Measurements from ENCODE around the gene ITM2C. TPM values are rescaled to one million over a fixed set of nuclear protein-coding genes. Genes with fewer than 3 reads are reported as not detected.

Gene ITM2C
- polyA plus RNA-seq, 3 donors = 1.4 to 3.2 (median 2.9) TPM

GRCh38 chr2:230889911-230890601 is 25.3 kb downstream of the ITM2C start:
- H3K4me3 Mint-ChIP-seq = no peak overlapping the region
- peaks cover 4 to 13% (median 9%) of the 10 kb centered on the region in 7 donors for H3K9me3 Mint-ChIP-seq
- intact Hi-C loops (cut with micrococcal nuclease) = no loop called here
- no peaks in the 10 kb centered on the region for H3K36me3 Mint-ChIP-seq
- peaks cover 2 to 4% (median 3%) of the 10 kb centered on the region in 3 donors for H3K27me3 Mint-ChIP-seq (ENCODE audit: low read depth in 3 of 3)
- H3K4me1 ChIP-seq (ENCODE audit: control insufficient read depth in 1 of 2, insufficient read depth in 2 of 2, low read length in 2 of 2) = peaks cover 13 to 14% of the 10 kb centered on the region in 2 donors
- 92% methylated on average over 12 of the region's 22 CpGs for WGBS (ENCODE audit: insufficient coverage)
- no peaks in the 10 kb centered on the region for H4K20me1 ChIP-seq (ENCODE audit: insufficient read depth, low read length)
- no peak overlapping the region for H3K4me2 ChIP-seq (replicated peaks; ENCODE audit: extremely low read depth, low read length, poor library complexity, severe bottlenecking)
- no peaks in the 10 kb centered on the region for H3K79me2 ChIP-seq (ENCODE audit: insufficient read depth, low read length)
- no peak overlapping the region for H3K27ac ChIP-seq (ENCODE audit: low read depth in 1 of 2, low read length in 2 of 2)
- no peak for DNase-seq
- H3K4me1 Mint-ChIP-seq = peaks cover 27% of the 10 kb centered on the region
- no peak overlapping the region for H3K27ac Mint-ChIP-seq
- no peak overlapping the region for H3K9ac ChIP-seq (ENCODE audit: insufficient read depth, low read length, poor library complexity, severe bottlenecking)
- no peaks in the 10 kb centered on the region for H3K36me3 ChIP-seq (replicated peaks in 1 of 2; ENCODE audit: control insufficient read depth in 1 of 2, insufficient read depth in 2 of 2, low read length in 2 of 2)
- no peak for TF ChIP-seq CTCF (IDR thresholded peaks at IDR 0.05)
- H2AFZ ChIP-seq (ENCODE audit: insufficient read depth, low read depth, low read length, poor library complexity, severe bottlenecking) = no peak overlapping the region
- no peaks in the 10 kb centered on the region for H3K27me3 ChIP-seq (ENCODE audit: control insufficient read depth in 2 of 2, insufficient read depth in 2 of 2, low read length in 2 of 2)
- peaks cover 0 to 8% of the 10 kb centered on the region in 2 donors for H3K9me3 ChIP-seq (replicated peaks in 1 of 2; ENCODE audit: control insufficient read depth in 1 of 2, insufficient read depth in 1 of 2, low read length in 2 of 2)
- H3K4me3 ChIP-seq (replicated peaks in 1 of 3; ENCODE audit: low read depth in 2 of 3, low read length in 3 of 3) = no peak overlapping the region

GRCh38 chr2:230890646-230891045 is 25.9 kb downstream of the ITM2C start:
- no peak overlapping the region for H3K4me3 ChIP-seq (replicated peaks in 1 of 3; ENCODE audit: low read depth in 2 of 3, low read length in 3 of 3)
- H3K4me2 ChIP-seq (replicated peaks; ENCODE audit: extremely low read depth, low read length, poor library complexity, severe bottlenecking) = no peak overlapping the region
- no peak for DNase-seq
- Mint-ChIP-seq H3K27me3 (ENCODE audit: low read depth in 3 of 3) (peaks cover 2 to 3% (median 3%) of the 10 kb centered on the region in 3 donors), H3K36me3 (no peaks in the 10 kb centered on the region), H3K4me3 (no peak overlapping the region), H3K4me1 (peaks cover 30% of the 10 kb centered on the region), H3K9me3 (peaks cover 4 to 13% (median 9%) of the 10 kb centered on the region in 7 donors), H3K27ac (no peak overlapping the region)
- H3K36me3 ChIP-seq (replicated peaks in 1 of 2; ENCODE audit: control insufficient read depth in 1 of 2, insufficient read depth in 2 of 2, low read length in 2 of 2) = no peaks in the 10 kb centered on the region
- H3K9me3 ChIP-seq (replicated peaks in 1 of 2; ENCODE audit: control insufficient read depth in 1 of 2, insufficient read depth in 1 of 2, low read length in 2 of 2) = peaks cover 0 to 8% of the 10 kb centered on the region in 2 donors
- no peak for TF ChIP-seq CTCF (IDR thresholded peaks at IDR 0.05)
- WGBS (ENCODE audit: insufficient coverage) = 100% methylated on average over 2 of the region's 4 CpGs
- peaks cover 18 to 20% of the 10 kb centered on the region in 2 donors for H3K4me1 ChIP-seq (ENCODE audit: control insufficient read depth in 1 of 2, insufficient read depth in 2 of 2, low read length in 2 of 2)
- no peaks in the 10 kb centered on the region for H3K79me2 ChIP-seq (ENCODE audit: insufficient read depth, low read length)
- H3K27ac ChIP-seq (ENCODE audit: low read depth in 1 of 2, low read length in 2 of 2) = no peak overlapping the region
- H3K9ac ChIP-seq (ENCODE audit: insufficient read depth, low read length, poor library complexity, severe bottlenecking) = no peak overlapping the region
- no peaks in the 10 kb centered on the region for H3K27me3 ChIP-seq (ENCODE audit: control insufficient read depth in 2 of 2, insufficient read depth in 2 of 2, low read length in 2 of 2)
- no peaks in the 10 kb centered on the region for H4K20me1 ChIP-seq (ENCODE audit: insufficient read depth, low read length)
- no peak overlapping the region for H2AFZ ChIP-seq (ENCODE audit: insufficient read depth, low read depth, low read length, poor library complexity, severe bottlenecking)
- intact Hi-C loops (cut with micrococcal nuclease) = no loop called here

Measured in CD14-positive monocyte (primary cell).